Gastroesophageal sphincter (tissue), 4 donors: ENCODE results near the gene CHTOP. TPM values are rescaled to one million over a fixed set of nuclear protein-coding genes. Genes with fewer than 3 reads are reported as not detected.

Source experiments
- ATAC-seq: fragments of 150-250 bp; one replicate; pipeline ENCODE4 v1.9.1; 2016; ENCODE audit warnings: mild to moderate bottlenecking, moderate library complexity
- H3K27ac ChIP-seq, 4 donors: fragments of 200-600 bp; sonication (generic) in 3 of 4; 1 replicate in 3 of 4; 2 replicates in 1 of 4; pipeline ENCODE4 v1.5.1; 2016 to 2019
- H3K27me3 ChIP-seq: fragments of 200-600 bp; sonication (generic); one replicate; pipeline ENCODE4 v1.5.1; 2019
- H3K36me3 ChIP-seq, 2 donors: fragments of 200-600 bp; sonication (generic); one replicate each; pipeline ENCODE4 v1.5.1; 2019; ENCODE audit warnings: control low read depth in 1 of 2
- H3K4me1 ChIP-seq, 3 donors: fragments of 200-600 bp; sonication (generic); 1 replicate in 2 of 3; 2 replicates in 1 of 3; pipeline ENCODE4 v1.5.1; 2016 to 2019; ENCODE audit warnings: control low read depth in 2 of 3
- H3K4me3 ChIP-seq, 2 donors: fragments of 200-600 bp; sonication (generic); one replicate each; pipeline ENCODE4 v1.5.1; 2019; ENCODE audit warnings: mild to moderate bottlenecking in 1 of 2, moderate library complexity in 1 of 2
- H3K9me3 ChIP-seq, 3 donors: fragments of 200-600 bp; sonication (generic); one replicate each; pipeline ENCODE4 v1.5.1; 2017 to 2019; ENCODE audit warnings: control low read depth in 2 of 3
- CTCF ChIP-seq, 4 experiments: fragments of 200-600 bp in 2 of 4; fragments of 450-650 bp in 2 of 4; sonication (generic) in 1 of 4; IDR thresholded peaks; one replicate each; pipeline ENCODE4 v1.5.1; 2017 to 2019; ENCODE audit warnings: antibody characterized with exemption in 4 of 4, mild to moderate bottlenecking in 2 of 4, moderate library complexity in 2 of 4
- EP300 ChIP-seq: sonication (generic); formaldehyde crosslinking; IDR thresholded peaks from one replicate; pipeline ENCODE4 v1.6.1; 2017; ENCODE audit warnings: antibody characterized with exemption, mild to moderate bottlenecking
- POLR2A ChIP-seq, 2 donors: fragments of 450-650 bp; IDR thresholded peaks; one replicate each; pipeline ENCODE4 v1.6.1; 2017; ENCODE audit warnings: antibody characterized with exemption in 2 of 2, mild to moderate bottlenecking in 2 of 2, moderate library complexity in 1 of 2
- POLR2AphosphoS5 ChIP-seq: sonication (generic); formaldehyde crosslinking; IDR thresholded peaks from one replicate; pipeline ENCODE4 v1.6.1; 2017; ENCODE audit warnings: antibody characterized with exemption
- WGBS, 2 donors: methylation state at CpG; one replicate each; pipeline ENCODE4 v1.1.5; 2018; ENCODE audit warnings: low coverage in 1 of 2; 5-methylcytosine and 5-hydroxymethylcytosine counted together
- total RNA-seq, 4 donors: library from RNA; depleted of rRNA; stranded (reverse); fragments of >200 nt; gene quantifications; one replicate each; pipeline ENCODE4 v1.1.0, GENCODE V29; 2016

The CHTOP gene
- total RNA-seq, 4 donors from 2014 or later = 33.7 to 57.0 (median 42.2) TPM

GRCh38 chr1:153608742-153609584 lies 24.9 kb upstream of the CHTOP start:
- Histone ChIP-seq H3K27me3 (no peaks in the 10 kb centered on the region), H3K9me3 (no peaks in the 10 kb centered on the region), H3K4me1 (peaks cover 0 to 60% (median 28%) of the 10 kb centered on the region in 3 donors), H3K27ac (peak overlapping the region; percentile 30 to 90 (median 86)), H3K4me3 (peak overlapping the region in 1 of 2 donors; percentile 49), H3K36me3 (peaks cover 0 to 32% of the 10 kb centered on the region in 2 donors)
- 48 to 60% methylated on average over 7 to 12 of the region's 19 CpGs for WGBS, 2 donors
- TF ChIP-seq POLR2AphosphoS5 (peak; percentile 71), CTCF (IDR thresholded peaks at IDR 0.05) (no peak), EP300 (no peak), POLR2A (IDR thresholded peaks at IDR 0.05) (no peak)
- peak; percentile 73 for ATAC-seq

- Histone ChIP-seq H3K27me3 (no peaks in the 10 kb centered on the region), H3K4me1 (peaks cover 0 to 60% (median 28%) of the 10 kb centered on the region in 3 donors), H3K36me3 (peaks cover 0 to 32% of the 10 kb centered on the region in 2 donors), H3K9me3 (no peaks in the 10 kb centered on the region), H3K4me3 (peak overlapping the region in 1 of 2 donors; percentile 49), H3K27ac (peak overlapping the region; percentile 30 to 90 (median 86))
- no peak for ATAC-seq
- WGBS, 2 donors = 50 to 88% methylated on average over 3 to 6 of the region's 6 CpGs
- TF ChIP-seq POLR2AphosphoS5 (no peak), EP300 (no peak), CTCF (IDR thresholded peaks at IDR 0.05) (no peak), POLR2A (IDR thresholded peaks at IDR 0.05) (no peak)
These were observed 24.3 kb upstream of the CHTOP start for GRCh38 chr1:153609585-153609907.

- WGBS, 2 donors = 63% methylated on average over 1 of the region's 4 CpGs; no CpG with 5 or more reads in 1 of the 2 donors
- H3K4me3 ChIP-seq = no peak overlapping the region
- no peaks in the 10 kb centered on the region for H3K9me3 ChIP-seq
- ATAC-seq = no peak
- H3K27me3 ChIP-seq = no peaks in the 10 kb centered on the region
- peaks cover 0 to 60% (median 28%) of the 10 kb centered on the region in 3 donors for H3K4me1 ChIP-seq
- H3K36me3 ChIP-seq = peaks cover 0 to 29% of the 10 kb centered on the region in 2 donors
- no peak for TF ChIP-seq POLR2A (IDR thresholded peaks at IDR 0.05)
- TF ChIP-seq EP300 = no peak
- TF ChIP-seq POLR2AphosphoS5 = no peak
- TF ChIP-seq CTCF (IDR thresholded peaks at IDR 0.05) = no peak
- H3K27ac ChIP-seq = peak overlapping the region in 3 of 4 donors; percentile 86 to 90 (median 86)
These were observed 23.5 kb upstream of the CHTOP start for GRCh38 chr1:153610334-153610733.

GRCh38 chr1:153610811-153611301 lies 23.0 kb upstream of the CHTOP start:
- H3K4me1 ChIP-seq = peaks cover 0 to 60% (median 28%) of the 10 kb centered on the region in 3 donors
- no peaks in the 10 kb centered on the region for H3K9me3 ChIP-seq
- H3K36me3 ChIP-seq = peaks cover 0 to 23% of the 10 kb centered on the region in 2 donors
- peak overlapping the region in 3 of 4 donors; percentile 86 to 90 (median 86) for H3K27ac ChIP-seq
- no peak for ATAC-seq
- no peaks in the 10 kb centered on the region for H3K27me3 ChIP-seq
- H3K4me3 ChIP-seq = peak overlapping the region in 1 of 2 donors; percentile 70
- no peak for TF ChIP-seq POLR2AphosphoS5
- no peak for TF ChIP-seq CTCF (IDR thresholded peaks at IDR 0.05)
- TF ChIP-seq POLR2A (IDR thresholded peaks at IDR 0.05) = no peak
- TF ChIP-seq EP300 = no peak
- 60% methylated on average over 1 of the region's 7 CpGs; no CpG with 5 or more reads in 1 of the 2 donors for WGBS, 2 donors
